ENCODE data around the gene TSPEAR.

Gene TSPEAR

DNA sequence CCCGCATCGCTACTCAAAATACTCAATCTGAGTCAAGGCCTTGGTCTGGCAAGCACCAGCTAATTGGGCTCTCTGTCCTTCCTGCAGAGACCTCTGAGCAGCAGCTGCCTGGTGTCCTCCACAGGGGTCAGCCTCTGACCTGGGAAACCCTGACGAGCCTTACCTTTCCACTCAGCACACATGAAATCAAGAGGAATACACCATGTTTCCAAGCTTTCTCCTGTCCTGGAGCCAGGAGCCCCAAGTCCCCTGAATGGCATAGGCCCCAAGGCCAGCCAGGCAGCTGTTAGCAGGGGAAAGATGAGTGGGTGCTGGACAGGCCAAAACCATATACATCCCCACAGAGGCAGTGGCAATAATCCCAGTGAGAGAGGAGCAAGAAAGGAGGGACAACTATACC lies 27.2 kb upstream of the TSPEAR start:
- DNase-seq (ENCODE audit: extremely low read depth, insufficient read length): no peak
- Histone ChIP-seq H3K36me3 (ENCODE audit: control insufficient read depth, insufficient read depth, low read length) (no peaks in the 10 kb centered on the region), H3K27me3 (replicated peaks; ENCODE audit: control insufficient read depth, insufficient read depth, low read length) (peaks cover 2% of the 10 kb centered on the region; the same call in 1 of the 2 replicates), H3K4me3 (replicated peaks; ENCODE audit: low read depth, low read length) (no peak overlapping the region)
- TF ChIP-seq CTCF (IDR thresholded peaks at IDR 0.05; ENCODE audit: insufficient read depth, low read length, poor library complexity, severe bottlenecking): no peak

GRCh38 chr21:44737706-44738354 lies 26.5 kb upstream of the TSPEAR start:
- DNase-seq (ENCODE audit: extremely low read depth, insufficient read length): no peak
- Histone ChIP-seq H3K36me3 (ENCODE audit: control insufficient read depth, insufficient read depth, low read length) (no peaks in the 10 kb centered on the region), H3K27me3 (replicated peaks; ENCODE audit: control insufficient read depth, insufficient read depth, low read length) (peaks cover 2% of the 10 kb centered on the region; the same call in 1 of the 2 replicates), H3K4me3 (replicated peaks; ENCODE audit: low read depth, low read length) (no peak overlapping the region)
- no peak for TF ChIP-seq CTCF (IDR thresholded peaks at IDR 0.05; ENCODE audit: insufficient read depth, low read length, poor library complexity, severe bottlenecking)

DNA sequence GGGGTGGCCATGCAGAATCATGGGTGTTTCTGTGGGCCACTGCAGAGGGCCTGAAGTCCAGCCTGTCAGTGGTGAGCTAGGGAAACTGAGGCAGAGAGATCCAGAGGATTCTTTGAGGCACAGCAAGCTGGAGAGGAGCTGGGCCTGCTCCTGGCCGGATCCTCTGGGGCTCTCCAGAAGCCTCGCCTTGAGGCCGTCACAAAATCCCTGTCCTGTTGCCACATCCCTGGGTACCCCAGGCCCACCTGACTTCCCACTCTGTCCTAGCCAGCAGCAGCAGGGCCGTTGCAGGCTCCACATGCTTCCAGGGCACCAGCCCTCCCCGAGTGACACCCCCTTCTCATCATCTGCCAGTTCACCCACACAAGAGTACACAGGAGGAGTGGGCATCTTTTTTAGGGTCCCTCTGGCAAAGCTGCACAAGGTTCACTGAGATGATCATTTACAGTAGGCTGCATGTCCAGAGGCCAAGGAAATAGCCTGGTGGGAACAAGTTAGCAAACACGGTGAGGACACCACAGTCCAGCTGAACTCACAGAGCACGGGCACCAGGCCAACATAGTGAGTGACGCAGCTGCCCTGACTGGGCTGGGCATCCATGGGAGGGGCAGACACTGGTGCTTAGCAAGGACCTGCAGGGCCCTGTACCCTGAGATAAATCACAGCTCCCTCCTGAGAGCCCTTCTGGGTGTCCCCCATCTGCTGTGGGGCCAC lies 25.1 kb upstream of the TSPEAR start:
- no peak for DNase-seq (ENCODE audit: extremely low read depth, insufficient read length)
- Histone ChIP-seq H3K36me3 (ENCODE audit: control insufficient read depth, insufficient read depth, low read length) (no peaks in the 10 kb centered on the region), H3K4me3 (replicated peaks; ENCODE audit: low read depth, low read length) (no peak overlapping the region), H3K27me3 (replicated peaks; ENCODE audit: control insufficient read depth, insufficient read depth, low read length) (peaks cover 2% of the 10 kb centered on the region; the same call in 1 of the 2 replicates)
- TF ChIP-seq CTCF (IDR thresholded peaks at IDR 0.05; ENCODE audit: insufficient read depth, low read length, poor library complexity, severe bottlenecking): no peak

DNA sequence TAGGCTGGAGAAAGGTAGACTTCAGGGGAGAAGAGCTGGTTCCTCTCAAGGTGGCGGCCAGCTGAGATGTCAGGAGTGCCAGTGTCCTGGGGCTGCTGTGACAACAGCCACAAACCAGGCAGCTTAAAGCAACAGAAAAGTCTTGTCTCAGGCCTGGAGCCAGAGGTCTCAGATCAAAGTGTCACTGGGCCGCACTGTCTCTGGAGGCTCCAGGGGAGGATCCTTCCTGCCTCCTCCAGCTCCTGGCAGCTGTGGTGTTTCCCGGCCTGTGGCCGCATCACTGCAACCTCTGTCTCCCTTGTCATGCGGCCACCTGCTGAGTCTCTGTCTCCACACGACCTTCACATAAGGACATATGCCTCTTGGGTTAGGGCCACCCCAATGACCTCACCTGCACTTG lies 24.4 kb upstream of the TSPEAR start:
- Histone ChIP-seq H3K36me3 (ENCODE audit: control insufficient read depth, insufficient read depth, low read length) (no peaks in the 10 kb centered on the region), H3K27me3 (replicated peaks; ENCODE audit: control insufficient read depth, insufficient read depth, low read length) (peaks cover 2% of the 10 kb centered on the region; the same call in 1 of the 2 replicates), H3K4me3 (replicated peaks; ENCODE audit: low read depth, low read length) (no peak overlapping the region)
- no peak for TF ChIP-seq CTCF (IDR thresholded peaks at IDR 0.05; ENCODE audit: insufficient read depth, low read length, poor library complexity, severe bottlenecking)
- no peak for DNase-seq (ENCODE audit: extremely low read depth, insufficient read length)

GRCh38 chr21:44734841-44735240 lies 23.5 kb upstream of the TSPEAR start:
- Histone ChIP-seq H3K36me3 (ENCODE audit: control insufficient read depth, insufficient read depth, low read length) (no peaks in the 10 kb centered on the region), H3K27me3 (replicated peaks; ENCODE audit: control insufficient read depth, insufficient read depth, low read length) (peaks cover 2% of the 10 kb centered on the region; the same call in 1 of the 2 replicates), H3K4me3 (replicated peaks; ENCODE audit: low read depth, low read length) (no peak overlapping the region)
- no peak for DNase-seq (ENCODE audit: extremely low read depth, insufficient read length)
- no peak for TF ChIP-seq CTCF (IDR thresholded peaks at IDR 0.05; ENCODE audit: insufficient read depth, low read length, poor library complexity, severe bottlenecking)

All from GM06990 (cell line).